ENCODE results near the gene TGM1. TPM values are rescaled to one million over a fixed set of nuclear protein-coding genes. Genes with fewer than 3 reads are reported as not detected.

The TGM1 gene
- total RNA-seq, 1 experiment from 2014 or later = 0.74 TPM

DNA sequence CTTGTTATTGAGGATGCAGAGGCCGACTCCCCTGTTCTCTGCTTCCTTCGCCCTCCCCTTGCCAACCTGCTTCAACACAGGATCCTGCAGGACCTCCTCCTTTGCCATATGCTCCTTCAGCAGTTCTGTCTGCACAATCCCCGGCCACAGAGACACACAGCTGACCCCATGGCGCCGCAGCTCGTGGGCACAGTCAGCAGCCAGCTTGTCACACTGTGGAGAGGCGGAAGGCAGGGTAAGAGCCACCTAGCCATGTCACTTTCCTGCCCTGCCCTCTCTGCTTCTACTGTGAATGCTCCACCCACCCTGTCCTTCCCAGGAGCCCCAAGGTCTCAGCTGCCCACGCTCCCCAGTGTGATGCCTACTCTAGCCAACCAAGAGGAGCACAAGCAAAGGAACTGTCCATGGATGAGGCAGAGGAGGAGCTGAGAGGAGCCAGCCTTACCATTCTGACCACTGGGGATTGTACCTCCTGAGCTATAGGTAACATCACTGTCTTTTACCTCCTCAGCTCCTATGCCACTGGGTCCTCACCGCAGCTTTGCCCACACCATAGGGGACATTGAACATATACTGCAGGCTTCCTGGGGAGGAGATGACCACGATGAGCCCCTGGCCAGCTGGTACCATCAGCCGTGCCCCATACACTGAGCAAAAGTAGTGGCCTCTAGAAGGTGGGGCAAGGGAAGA is 29.3 kb upstream of the TGM1 start:
- no peak for DNase-seq (ENCODE audit: low spot score)

- no peak for DNase-seq (ENCODE audit: low spot score)
Observed at GRCh38 chr14:24291446-24292117, 28.6 kb upstream of the TGM1 start.

- no peak for DNase-seq (ENCODE audit: low spot score)
Observed at GRCh38 chr14:24290746-24291145, 27.8 kb upstream of the TGM1 start.

- no peak for DNase-seq (ENCODE audit: low spot score)
Observed at GRCh38 chr14:24289649-24290280, 26.8 kb upstream of the TGM1 start.

DNA sequence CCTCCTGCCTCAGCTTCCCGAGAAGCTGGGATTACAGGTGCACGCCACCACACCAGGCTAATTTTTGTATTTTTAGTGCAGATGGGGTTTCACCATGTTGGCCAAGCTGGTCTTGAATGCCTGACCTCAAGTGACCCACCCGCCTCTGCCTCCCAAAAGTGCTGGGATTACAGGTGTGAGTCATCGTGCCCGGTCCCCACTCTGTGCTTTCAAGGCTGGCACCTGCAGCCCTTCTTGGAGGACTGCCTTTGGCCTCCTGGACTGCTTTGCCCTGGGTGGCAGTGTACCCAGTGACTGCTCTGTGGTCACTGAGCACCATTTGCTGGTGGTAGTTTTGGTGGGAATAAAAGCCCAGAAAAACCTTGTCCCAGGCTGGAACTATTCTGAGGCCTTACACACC is 24.0 kb upstream of the TGM1 start:
- DNase-seq (ENCODE audit: low spot score) = no peak

DNA sequence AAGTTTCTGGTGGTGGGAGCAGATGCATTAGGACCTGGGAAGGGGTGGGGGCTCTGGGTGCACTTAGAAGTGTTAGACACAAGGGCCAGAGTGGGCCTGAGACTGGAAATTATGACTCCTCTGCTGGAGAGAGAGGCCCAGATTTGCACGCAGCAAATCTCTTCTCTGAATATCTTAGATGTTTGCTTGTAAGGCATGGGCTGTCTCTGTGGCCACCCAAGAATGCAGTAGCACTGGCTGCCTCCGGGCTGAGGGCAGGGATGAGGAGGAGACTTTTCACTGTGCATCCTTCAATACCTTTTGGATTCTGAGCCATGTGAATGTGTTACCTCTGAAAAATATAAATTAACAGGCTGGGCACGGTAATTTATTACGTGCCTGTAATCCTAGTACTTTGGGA is 22.4 kb upstream of the TGM1 start:
- no peak for DNase-seq (ENCODE audit: low spot score)

GRCh38 chr14:24284501-24285035 is 21.6 kb upstream of the TGM1 start:
- DNase-seq (ENCODE audit: low spot score) = no peak

DNA sequence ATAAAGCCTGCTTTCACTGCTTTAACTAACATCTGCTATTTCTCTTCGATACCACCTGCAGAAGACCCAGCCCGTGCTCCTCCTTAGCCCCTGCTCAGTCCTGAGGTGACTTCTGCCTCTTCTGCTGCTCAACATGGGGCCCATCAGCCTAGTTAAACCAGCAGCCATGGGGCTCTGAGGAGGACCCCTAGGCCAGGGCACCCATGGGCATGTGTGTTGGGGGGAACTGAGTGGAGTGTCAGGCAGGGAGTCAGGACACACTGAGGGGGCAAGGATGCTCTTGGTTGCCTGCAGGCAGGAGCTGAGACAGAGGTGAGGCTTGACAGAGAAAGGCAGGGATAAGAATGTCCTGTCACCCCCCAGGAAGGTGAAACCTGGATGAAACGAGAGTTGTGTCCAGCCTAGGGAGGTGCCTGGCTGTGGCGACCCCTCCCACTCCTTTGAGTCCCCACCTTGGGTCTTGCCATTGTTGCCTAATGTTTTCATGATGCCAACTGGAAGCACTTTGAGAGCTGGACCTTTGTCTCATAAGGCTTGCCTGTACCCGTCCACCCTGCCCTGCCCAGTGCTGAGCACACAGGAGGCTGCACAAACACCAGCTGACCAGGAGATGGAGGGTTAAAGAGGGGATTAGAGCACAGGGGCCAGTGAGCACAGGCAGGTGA is 21.0 kb upstream of the TGM1 start:
- DNase-seq (ENCODE audit: low spot score) = no peak

- DNase-seq (ENCODE audit: low spot score) = no peak
Observed at GRCh38 chr14:24282736-24283135, 19.8 kb upstream of the TGM1 start.

- DNase-seq (ENCODE audit: low spot score) = no peak
Observed at GRCh38 chr14:24281636-24282035, 18.7 kb upstream of the TGM1 start.

- DNase-seq (ENCODE audit: low spot score) = no peak
Observed at GRCh38 chr14:24280797-24281460, 18.0 kb upstream of the TGM1 start.

DNA sequence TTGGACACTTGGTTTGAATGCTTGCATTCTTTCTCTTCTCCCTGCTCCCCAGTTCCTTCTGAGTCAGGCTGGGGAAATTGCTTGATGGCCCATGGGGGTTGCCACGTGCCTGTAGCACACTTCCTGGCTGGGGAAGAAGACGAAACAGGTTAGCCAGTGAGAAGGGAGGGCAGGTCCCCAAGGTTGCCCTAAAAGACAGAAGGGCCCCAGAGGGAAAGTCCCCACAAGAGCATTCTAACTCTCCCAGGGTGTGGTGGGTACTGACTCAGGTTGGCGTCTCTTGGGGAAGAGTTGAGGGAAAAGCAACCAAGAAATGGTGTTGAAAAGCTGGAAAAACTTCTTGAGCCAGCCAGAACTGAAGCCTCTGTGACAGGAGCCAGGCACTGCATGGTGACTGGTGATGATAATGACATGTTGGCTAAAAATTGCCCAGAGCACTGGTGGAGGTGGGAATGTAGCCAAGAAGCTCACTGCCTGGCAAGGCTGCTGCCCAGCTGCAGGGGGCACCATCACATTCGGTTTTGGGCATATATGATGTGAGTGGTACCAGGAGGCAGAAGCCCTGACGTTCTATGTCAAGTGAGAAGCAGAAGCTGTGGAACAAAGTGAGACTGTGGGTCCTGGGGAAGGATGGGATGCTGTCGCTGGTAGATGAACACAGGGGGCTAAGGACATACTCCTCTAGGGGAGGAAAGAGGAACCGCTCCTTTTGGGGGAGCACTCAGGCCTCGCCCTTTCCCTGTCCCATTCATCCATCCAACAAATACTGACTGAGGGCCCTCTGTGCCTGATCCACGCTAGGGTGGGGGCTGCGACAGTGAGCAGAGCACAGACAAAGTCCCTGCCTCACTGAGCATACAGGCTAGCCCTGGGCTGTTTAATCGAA is 16.6 kb upstream of the TGM1 start:
- DNase-seq (ENCODE audit: low spot score) = peak; percentile 34

- no peak for DNase-seq (ENCODE audit: low spot score)
Observed at GRCh38 chr14:24278424-24278823, 15.4 kb upstream of the TGM1 start.

GRCh38 chr14:24277606-24278321 is 14.8 kb upstream of the TGM1 start:
- no peak for DNase-seq (ENCODE audit: low spot score)

DNA sequence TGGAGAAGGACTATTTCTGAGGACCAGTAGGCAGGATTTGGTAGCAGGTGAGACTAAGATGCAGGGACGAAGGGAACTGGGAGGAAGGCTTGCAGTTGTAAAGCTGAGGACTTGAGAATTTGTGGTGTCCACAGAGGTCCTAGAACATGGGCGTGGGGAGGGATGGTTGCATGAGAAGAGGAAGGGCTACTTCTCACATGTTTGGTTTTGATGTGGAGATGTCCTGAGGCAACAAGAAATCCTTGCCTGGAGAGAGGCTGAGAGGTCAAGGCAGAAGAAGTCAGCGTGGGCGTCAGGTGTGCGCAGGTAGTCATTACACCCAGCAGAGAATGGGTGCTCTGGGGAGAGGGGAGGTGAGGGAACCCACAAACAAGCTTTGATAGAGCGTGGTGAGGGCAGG is 14.1 kb upstream of the TGM1 start:
- no peak for DNase-seq (ENCODE audit: low spot score)

DNA sequence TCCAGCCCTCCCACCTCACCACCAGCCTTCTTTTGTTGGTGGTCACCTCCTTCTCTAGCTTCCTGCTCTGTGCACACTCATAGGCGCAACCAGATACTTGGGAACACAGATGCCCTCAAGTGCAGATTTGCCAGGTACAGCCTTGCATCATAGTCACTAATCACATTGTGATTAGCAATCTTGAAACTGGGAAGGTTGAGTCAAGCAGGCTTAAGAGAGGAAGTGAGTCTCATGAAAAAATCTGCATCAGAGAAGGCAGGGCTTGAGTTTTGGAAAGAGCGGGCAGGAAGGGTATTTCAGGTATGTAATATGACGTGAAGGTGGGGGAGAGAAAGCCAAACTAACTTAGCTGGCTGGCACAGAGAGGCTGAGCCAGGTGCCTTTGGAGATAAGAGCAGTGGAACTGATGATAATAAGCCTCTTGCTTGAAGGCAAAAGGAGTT is 11.1 kb upstream of the TGM1 start:
- DNase-seq (ENCODE audit: low spot score) = no peak

DNA sequence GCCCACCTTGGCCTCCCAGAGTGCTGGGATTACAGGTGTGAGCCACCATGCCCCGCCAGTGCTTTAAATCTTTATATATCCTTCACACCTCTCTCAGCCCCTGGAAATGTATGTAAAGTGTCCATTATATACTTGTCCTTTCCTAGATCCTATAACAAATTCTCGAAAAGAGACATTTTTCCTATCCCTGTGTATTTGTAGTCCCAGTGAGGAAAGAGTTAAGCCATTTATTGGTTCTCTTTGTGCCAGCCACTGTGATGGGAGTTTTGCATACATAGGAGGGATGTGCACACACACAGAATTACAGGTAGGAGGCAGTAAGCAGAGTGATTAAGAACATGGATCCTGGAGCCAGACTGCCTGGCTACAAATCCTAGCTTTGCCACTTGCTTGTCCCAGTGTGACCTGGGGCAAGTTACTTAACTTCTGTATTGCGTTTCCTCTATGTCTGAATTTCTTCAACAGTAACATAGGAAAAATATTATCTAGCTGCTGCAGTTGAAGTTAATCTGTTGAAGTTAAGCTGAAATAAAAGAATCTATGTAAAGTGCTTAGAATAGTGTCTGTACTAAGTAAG is 10.5 kb upstream of the TGM1 start:
- no peak for DNase-seq (ENCODE audit: low spot score)

GRCh38 chr14:24272467-24272866 is 9.5 kb upstream of the TGM1 start:
- DNase-seq (ENCODE audit: low spot score) = no peak

DNA sequence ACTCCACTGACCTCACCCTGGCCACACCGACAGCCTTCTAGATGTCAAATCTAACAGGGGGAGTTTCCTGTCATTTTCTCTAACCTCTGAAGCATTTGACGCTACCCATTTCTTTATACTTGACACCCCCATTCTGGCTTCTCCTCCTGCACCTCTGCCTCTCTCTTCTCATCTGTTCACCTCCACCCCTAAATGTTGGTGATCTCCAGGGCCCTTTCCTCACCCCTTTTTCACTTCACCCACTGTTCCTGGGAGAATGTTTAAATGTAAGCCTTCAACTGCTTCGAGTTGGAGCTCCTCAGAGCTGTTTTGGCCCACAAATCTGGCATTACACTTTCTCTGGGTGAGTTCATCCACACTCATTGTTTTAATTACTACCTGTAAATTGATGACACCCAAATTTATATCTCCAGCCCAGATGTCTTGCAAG is 8.9 kb upstream of the TGM1 start:
- DNase-seq (ENCODE audit: low spot score) = no peak
